HepG2 (cell line): Measurements from ENCODE around the gene MRPS31. TPM values are rescaled to one million over a fixed set of nuclear protein-coding genes. Genes with fewer than 3 reads are reported as not detected.

Experiments
- CCDC6 ChIP-seq: sonication (generic); formaldehyde crosslinking; IDR thresholded peaks from 2 replicates; pipeline ENCODE4 v1.8.1; 2022; ENCODE audit warnings: mild to moderate bottlenecking, missing genetic modification reagents, moderate library complexity
- EEA1 ChIP-seq: sonication (generic); formaldehyde crosslinking; IDR thresholded peaks from 2 replicates; pipeline ENCODE4 v1.5.1; 2020; ENCODE audit warnings: mild to moderate bottlenecking, missing genetic modification reagents, borderline replicate concordance
- GZF1 ChIP-seq: sonication (generic); formaldehyde crosslinking; IDR thresholded peaks from 2 replicates; pipeline ENCODE4 v1.5.1; 2020; ENCODE audit warnings: mild to moderate bottlenecking, missing genetic modification reagents
- HMGXB4 ChIP-seq, 2 experiments: sonication (generic) in 1 of 2; formaldehyde crosslinking in 1 of 2; IDR thresholded peaks; 2 replicates each; pipeline versions ENCODE4 v1.4.0 to v1.6.1; 2018 to 2020; ENCODE audit warnings: missing genetic modification reagents in 2 of 2, borderline replicate concordance in 1 of 2, low read depth in 1 of 2, mild to moderate bottlenecking in 1 of 2, missing biosample characterization in 1 of 2
- HNRNPLL ChIP-seq: fragments of 200-400 bp; formaldehyde crosslinking; IDR thresholded peaks from 2 replicates; pipeline ENCODE4 v1.6.1; 2017; ENCODE audit warnings: mild to moderate bottlenecking, low read depth, low read length; ENCODE audit not compliant: poor library complexity, severe bottlenecking
- KLF13 ChIP-seq: sonication (generic); formaldehyde crosslinking; IDR thresholded peaks from 2 replicates; pipeline ENCODE4 v1.4.0; 2020; ENCODE audit warnings: mild to moderate bottlenecking, missing genetic modification reagents
- MAZ ChIP-seq, 2 experiments: sonication (generic) in 1 of 2; formaldehyde crosslinking in 1 of 2; IDR thresholded peaks; 2 replicates each; pipeline versions ENCODE4 v1.5.0 to v1.6.1; 2012 to 2020; ENCODE audit warnings: low read depth in 2 of 2, mild to moderate bottlenecking in 2 of 2, borderline replicate concordance in 1 of 2, improper control_type of control experiment in 1 of 2, low read length in 1 of 2, missing genetic modification reagents in 1 of 2, moderate library complexity in 1 of 2
- PHF21A ChIP-seq: sonication (generic); formaldehyde crosslinking; IDR thresholded peaks from 2 replicates; pipeline ENCODE4 v1.5.0; 2020; ENCODE audit warnings: mild to moderate bottlenecking, missing genetic modification reagents
- SATB2 ChIP-seq: sonication (generic); formaldehyde crosslinking; IDR thresholded peaks from 2 replicates; pipeline ENCODE4 v1.5.0; 2020; ENCODE audit warnings: missing genetic modification reagents
- SETDB1 ChIP-seq: sonication (generic); formaldehyde crosslinking; IDR thresholded peaks from 2 replicates; pipeline ENCODE4 v1.5.1; 2020; ENCODE audit warnings: missing genetic modification reagents, mild to moderate bottlenecking, borderline replicate concordance
- SMAD1 ChIP-seq: sonication (generic); formaldehyde crosslinking; IDR thresholded peaks from 2 replicates; pipeline ENCODE4 v1.4.0; 2020; ENCODE audit warnings: missing genetic modification reagents, low read depth, mild to moderate bottlenecking, borderline replicate concordance
- SP4 ChIP-seq: sonication (generic); formaldehyde crosslinking; IDR thresholded peaks from 2 replicates; pipeline ENCODE4 v1.8.1; 2023; ENCODE audit warnings: mild to moderate bottlenecking, missing genetic modification reagents
- TEAD3 ChIP-seq: optimal IDR thresholded peaks from 2 replicates; pipeline ENCODE3; 2016; ENCODE audit warnings: borderline replicate concordance
- ZBTB42 ChIP-seq: sonication (generic); formaldehyde crosslinking; IDR thresholded peaks from 2 replicates; pipeline ENCODE4 v1.5.0; 2020; ENCODE audit warnings: mild to moderate bottlenecking, missing genetic modification reagents
- ZFP36 ChIP-seq: fragments of 150-350 bp; IDR thresholded peaks from 2 replicates; pipeline ENCODE4 v1.6.1; 2018; ENCODE audit warnings: borderline replicate concordance, low read length, low read depth; ENCODE audit not compliant: partially characterized antibody
- ZNF235 ChIP-seq: sonication (generic); formaldehyde crosslinking; IDR thresholded peaks from 2 replicates; pipeline ENCODE4 v1.8.1; 2023; ENCODE audit warnings: mild to moderate bottlenecking, missing genetic modification reagents, borderline replicate concordance
- ZNF264 ChIP-seq: sonication (generic); formaldehyde crosslinking; IDR thresholded peaks from 2 replicates; pipeline ENCODE4 v1.4.0; 2020; ENCODE audit warnings: missing genetic modification reagents
- ZNF30 ChIP-seq: sonication (generic); formaldehyde crosslinking; IDR thresholded peaks from 2 replicates; pipeline ENCODE4 v1.5.0; 2020; ENCODE audit warnings: mild to moderate bottlenecking, missing genetic modification reagents
- ZNF713 ChIP-seq: sonication (generic); formaldehyde crosslinking; IDR thresholded peaks from 2 replicates; pipeline ENCODE4 v1.4.0; 2020; ENCODE audit warnings: mild to moderate bottlenecking, missing genetic modification reagents
- ZNF766 ChIP-seq: sonication (generic); formaldehyde crosslinking; IDR thresholded peaks from 2 replicates; pipeline ENCODE4 v1.5.0; 2020; ENCODE audit warnings: missing genetic modification reagents, borderline replicate concordance
- polyA plus RNA-seq, 8 experiments: library from polyadenylated mRNA; depleted of rRNA in 3 of 8; stranded (reverse) in 7 of 8; unstranded in 1 of 8; fragments of >200 nt; fragmentation: Illumina TruSeq in 4 of 8; extraction: Trizol in 4 of 8; gene quantifications; 2 replicates each; pipeline versions ENCODE4 v1.2.1 to v1.2.3, GENCODE V29; 2011 to 2016; ENCODE audit warnings: low read depth in 4 of 8, missing spikeins in 1 of 8, mixed read lengths in 1 of 8; ENCODE audit not compliant: insufficient read depth in 1 of 8
- total RNA-seq, 5 experiments: library from RNA; depleted of rRNA; stranded (reverse); fragments of >200 nt; fragmentation: Illumina TruSeq; extraction: Trizol; gene quantifications; 2 replicates each; pipeline ENCODE4 v1.2.3, GENCODE V29; 2016; ENCODE audit warnings: low read depth in 1 of 5
- TF ChIP-seq, protein P1 (sequence below): sonication (generic); formaldehyde crosslinking; IDR thresholded peaks from 2 replicates; pipeline ENCODE4 v1.4.0; 2020; ENCODE audit warnings: missing genetic modification reagents, borderline replicate concordance
- TF ChIP-seq, protein P2 (sequence below): sonication (generic); formaldehyde crosslinking; IDR thresholded peaks from 2 replicates; pipeline ENCODE4 v1.4.0; 2020; ENCODE audit warnings: mild to moderate bottlenecking, missing genetic modification reagents

The MRPS31 gene
- total and polyA plus RNA-seq, 2 of the 13 experiments (the other 11 are each of a cell fraction or from before 2014, with no cell fraction given), result 23.7 to 34.1 TPM

DNA sequence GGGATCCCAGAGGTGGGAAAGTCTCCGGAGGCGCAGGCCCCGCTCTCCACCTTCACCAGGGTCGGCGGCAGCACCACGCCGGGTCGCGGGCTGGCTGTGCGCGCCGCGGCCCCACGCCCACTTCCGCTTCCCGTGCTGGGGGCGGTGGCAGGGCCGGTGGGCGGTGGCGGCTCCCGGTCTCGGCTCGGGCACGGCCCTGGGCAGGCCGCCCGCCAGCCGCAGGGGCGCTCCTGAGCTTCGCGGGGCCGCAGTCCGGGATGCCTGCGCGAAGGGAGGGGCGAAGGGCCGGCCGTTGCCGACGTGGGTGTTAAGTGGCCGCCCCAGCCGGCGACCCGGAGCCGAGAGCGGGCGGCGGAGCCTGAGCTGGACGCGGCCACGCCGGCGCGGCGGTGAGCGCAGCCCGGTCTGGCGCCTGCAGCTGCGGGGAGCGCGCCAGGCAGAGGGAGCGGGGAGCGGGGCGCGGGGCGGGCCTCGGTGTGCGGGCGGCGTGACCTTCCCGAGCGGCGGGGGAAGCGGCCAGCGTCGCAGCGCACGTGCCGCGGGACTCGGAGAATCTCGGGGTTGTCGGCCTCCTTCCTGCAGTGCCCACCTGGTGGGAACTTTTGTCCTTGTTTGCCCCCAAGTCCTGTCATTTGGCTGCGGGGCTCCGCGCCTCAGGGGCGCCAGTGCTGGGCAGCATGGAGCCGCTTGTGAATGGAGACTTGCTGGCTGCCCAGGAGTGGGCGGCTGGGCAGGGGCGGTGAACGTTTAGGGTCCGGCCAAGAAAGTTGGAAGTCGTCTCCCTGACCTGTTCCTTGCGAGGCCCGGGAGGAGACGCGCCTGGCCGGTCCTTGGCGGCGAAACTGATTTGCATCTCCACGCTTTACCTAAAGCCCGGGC is 18.5 kb upstream of the MRPS31 start, which contains the start of gene SLC25A15 (continued):
- TF ChIP-seq CCDC6 (CRISPR knock-in tag) (peak; percentile 94), ZNF264 (CRISPR knock-in tag) (no peak), GZF1 (no peak), ZNF30 (CRISPR knock-in tag) (no peak), EEA1 (no peak), TEAD3 (peak; percentile 41), SETDB1 (CRISPR knock-in tag) (no peak), KLF13 (CRISPR knock-in tag) (no peak), ZBTB42 (CRISPR knock-in tag) (peak; percentile 31; the same call in 1 of the 2 replicates), ZNF235 (0 out of 2 replicates have a peak, but pooled peaks have one; percentile 79), ZNF766 (CRISPR knock-in tag) (0 out of 2 replicates have a peak, but pooled peaks have one; percentile 41), MAZ (IDR thresholded peaks at IDR 0.05; ENCODE audit: borderline replicate concordance, low read depth, low read length) (peak; percentile 59), MAZ (CRISPR knock-in tag; IDR thresholded peaks at IDR 0.05; ENCODE audit: low read depth) (peak; percentile 94), HMGXB4 (CRISPR knock-in tag; IDR thresholded peaks at IDR 0.05; ENCODE audit: borderline replicate concordance in 1 of 2, low read depth in 1 of 2) (peak; percentile 73 to 84), SP4 (peak; percentile 87), PHF21A (CRISPR knock-in tag) (peak; percentile 51; the same call in 1 of the 2 replicates), SMAD1 (CRISPR knock-in tag) (no peak), ZNF713 (CRISPR knock-in tag) (no peak), ZFP36 (no peak), HNRNPLL (no peak), SATB2 (CRISPR knock-in tag) (no peak)
- TF ChIP-seq, protein P1, sequence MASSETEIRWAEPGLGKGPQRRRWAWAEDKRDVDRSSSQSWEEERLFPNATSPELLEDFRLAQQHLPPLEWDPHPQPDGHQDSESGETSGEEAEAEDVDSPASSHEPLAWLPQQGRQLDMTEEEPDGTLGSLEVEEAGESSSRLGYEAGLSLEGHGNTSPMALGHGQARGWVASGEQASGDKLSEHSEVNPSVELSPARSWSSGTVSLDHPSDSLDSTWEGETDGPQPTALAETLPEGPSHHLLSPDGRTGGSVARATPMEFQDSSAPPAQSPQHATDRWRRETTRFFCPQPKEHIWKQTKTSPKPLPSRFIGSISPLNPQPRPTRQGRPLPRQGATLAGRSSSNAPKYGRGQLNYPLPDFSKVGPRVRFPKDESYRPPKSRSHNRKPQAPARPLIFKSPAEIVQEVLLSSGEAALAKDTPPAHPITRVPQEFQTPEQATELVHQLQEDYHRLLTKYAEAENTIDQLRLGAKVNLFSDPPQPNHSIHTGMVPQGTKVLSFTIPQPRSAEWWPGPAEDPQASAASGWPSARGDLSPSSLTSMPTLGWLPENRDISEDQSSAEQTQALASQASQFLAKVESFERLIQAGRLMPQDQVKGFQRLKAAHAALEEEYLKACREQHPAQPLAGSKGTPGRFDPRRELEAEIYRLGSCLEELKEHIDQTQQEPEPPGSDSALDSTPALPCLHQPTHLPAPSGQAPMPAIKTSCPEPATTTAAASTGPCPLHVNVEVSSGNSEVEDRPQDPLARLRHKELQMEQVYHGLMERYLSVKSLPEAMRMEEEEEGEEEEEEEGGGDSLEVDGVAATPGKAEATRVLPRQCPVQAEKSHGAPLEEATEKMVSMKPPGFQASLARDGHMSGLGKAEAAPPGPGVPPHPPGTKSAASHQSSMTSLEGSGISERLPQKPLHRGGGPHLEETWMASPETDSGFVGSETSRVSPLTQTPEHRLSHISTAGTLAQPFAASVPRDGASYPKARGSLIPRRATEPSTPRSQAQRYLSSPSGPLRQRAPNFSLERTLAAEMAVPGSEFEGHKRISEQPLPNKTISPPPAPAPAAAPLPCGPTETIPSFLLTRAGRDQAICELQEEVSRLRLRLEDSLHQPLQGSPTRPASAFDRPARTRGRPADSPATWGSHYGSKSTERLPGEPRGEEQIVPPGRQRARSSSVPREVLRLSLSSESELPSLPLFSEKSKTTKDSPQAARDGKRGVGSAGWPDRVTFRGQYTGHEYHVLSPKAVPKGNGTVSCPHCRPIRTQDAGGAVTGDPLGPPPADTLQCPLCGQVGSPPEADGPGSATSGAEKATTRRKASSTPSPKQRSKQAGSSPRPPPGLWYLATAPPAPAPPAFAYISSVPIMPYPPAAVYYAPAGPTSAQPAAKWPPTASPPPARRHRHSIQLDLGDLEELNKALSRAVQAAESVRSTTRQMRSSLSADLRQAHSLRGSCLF (CRISPR knock-in tag), result no peak
- TF ChIP-seq, protein P2, sequence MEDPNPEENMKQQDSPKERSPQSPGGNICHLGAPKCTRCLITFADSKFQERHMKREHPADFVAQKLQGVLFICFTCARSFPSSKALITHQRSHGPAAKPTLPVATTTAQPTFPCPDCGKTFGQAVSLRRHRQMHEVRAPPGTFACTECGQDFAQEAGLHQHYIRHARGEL (CRISPR knock-in tag), result no peak
